ENCODE data around the gene NADSYN1.
"Not testable (repeated sequence)": the region's sequence is repeated elsewhere in the genome, so short reads cannot be mapped to it uniquely, and the experiment has no call there.

NADSYN1 gene

DNA sequence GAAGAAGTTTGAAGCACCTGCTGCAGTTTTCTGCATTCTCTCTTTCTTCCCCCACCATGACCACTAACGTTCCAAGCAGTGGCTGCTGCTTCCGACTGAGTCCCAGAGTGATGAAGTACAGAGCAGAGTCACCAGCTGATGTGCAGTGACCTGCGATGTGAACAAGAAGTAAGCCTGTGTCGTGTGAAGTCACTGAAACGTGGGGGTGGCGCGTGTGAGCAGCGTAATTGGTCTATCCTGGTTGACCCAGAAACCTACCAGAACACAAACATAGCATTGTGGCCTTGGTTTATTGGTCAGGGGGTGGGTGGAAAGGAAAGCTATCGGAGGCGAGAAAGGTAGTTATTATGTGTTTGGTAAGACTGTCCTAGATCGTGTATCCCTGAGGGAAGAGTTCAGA lies 77.6 kb downstream of the NADSYN1 start:
- no peak for DNase-seq

DNA sequence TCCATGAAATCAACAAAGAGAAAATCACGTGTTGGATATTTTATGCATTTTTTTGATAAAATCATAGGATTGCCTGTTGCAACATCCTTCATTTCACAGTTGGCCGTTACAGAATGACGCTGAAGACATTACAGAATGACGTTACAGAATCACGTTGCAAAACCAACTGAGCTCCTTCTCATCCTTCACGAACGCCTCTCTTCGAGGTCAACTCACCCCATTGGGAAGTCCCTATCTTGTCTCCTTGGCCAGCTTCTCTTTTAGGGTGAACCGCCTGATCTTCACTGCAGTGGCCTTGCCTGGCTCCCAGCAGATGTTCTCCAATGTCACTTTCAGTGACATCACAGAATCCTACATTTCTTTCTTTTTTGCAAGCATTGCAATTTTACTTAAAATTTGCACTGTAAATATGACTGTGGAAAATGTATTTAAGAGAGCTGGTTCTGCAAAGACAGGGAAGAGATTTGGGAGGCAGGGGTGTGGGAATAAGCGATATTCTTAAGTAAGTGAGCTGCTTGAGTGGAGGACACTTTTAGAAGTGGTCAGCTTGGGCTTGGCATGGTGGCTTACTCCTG lies 79.1 kb downstream of the NADSYN1 start:
- DNase-seq, result no peak

DNA sequence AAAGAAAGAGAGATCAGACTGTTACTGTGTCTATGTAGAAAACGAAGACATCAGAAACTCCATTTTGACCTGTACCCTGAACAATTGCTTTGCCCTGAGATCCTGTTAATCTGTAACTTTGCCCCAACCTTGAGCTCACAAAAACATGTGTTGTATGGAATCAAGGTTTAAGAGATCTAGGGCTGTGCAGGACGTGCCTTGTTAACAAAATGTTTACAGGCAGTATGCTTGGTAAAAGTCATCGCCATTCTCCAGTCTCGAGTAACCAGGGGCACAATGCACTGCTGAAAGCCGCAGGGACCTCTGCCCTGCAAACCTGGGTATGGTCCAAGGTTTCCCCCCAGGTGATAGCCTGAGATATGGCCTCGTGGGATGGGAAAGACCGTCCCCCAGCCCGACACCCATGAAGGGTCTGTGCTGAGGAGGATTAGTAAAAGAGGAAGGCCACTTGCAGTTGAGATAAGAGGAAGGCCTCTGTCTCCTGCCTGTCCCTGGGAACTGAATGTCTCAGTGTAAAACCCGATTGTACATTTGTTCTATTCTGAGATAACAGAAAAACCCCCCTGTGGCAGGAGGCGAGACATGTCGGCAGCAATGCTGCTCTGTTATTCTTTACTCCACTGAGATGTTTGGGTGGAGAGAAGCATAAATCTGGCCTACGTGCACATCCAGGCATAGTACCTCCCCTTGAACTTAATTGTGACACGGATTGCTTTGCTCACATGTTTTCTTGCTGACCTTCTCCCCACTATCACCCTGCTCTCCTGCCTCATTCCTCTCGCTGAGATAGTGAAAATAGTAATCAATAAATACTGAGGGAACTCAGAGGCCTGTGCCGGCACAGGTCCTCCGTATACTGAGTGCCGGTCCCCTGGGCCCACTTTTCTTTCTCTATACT lies 82.0 kb downstream of the NADSYN1 start:
- not testable (repeated sequence) for DNase-seq

DNA sequence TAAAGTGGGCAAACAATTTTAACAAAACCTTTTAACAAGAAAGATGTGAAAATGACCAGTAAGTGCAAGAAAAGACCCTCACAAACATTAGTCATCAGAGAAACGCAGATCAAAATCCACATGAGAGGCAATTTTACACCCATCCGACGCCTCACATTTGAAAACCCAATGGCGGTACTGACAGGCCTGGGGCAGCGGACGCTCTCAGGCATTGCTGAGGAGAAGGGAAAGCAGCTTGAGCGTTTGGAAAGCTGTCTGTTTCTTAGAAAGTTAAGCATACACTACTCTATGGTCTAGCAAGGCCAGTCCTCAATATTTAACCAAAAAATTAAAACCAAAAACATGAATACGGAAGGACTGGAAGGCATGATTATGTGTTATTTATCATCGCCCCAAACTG lies 82.8 kb downstream of the NADSYN1 start:
- no peak for DNase-seq

DNA sequence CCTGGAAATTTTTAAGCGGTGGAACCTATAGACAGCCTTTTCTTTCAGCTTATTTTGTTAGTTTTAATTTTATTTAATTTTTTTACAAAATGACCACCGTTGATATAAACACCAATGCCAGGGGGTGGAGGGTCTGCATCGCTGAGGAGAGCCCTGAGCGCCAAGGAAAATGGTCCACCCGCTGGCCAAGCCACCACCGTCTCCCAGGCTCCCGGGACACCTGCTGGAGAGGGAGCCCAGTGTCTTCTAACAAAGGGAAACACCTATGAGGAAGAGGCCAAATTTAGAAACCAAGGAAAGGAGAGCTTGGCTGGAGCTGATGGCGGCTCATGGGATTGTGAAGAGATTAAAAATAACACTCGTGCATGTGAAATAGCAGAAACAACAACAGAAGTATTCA lies 84.5 kb downstream of the NADSYN1 start:
- DNase-seq, result no peak

DNA sequence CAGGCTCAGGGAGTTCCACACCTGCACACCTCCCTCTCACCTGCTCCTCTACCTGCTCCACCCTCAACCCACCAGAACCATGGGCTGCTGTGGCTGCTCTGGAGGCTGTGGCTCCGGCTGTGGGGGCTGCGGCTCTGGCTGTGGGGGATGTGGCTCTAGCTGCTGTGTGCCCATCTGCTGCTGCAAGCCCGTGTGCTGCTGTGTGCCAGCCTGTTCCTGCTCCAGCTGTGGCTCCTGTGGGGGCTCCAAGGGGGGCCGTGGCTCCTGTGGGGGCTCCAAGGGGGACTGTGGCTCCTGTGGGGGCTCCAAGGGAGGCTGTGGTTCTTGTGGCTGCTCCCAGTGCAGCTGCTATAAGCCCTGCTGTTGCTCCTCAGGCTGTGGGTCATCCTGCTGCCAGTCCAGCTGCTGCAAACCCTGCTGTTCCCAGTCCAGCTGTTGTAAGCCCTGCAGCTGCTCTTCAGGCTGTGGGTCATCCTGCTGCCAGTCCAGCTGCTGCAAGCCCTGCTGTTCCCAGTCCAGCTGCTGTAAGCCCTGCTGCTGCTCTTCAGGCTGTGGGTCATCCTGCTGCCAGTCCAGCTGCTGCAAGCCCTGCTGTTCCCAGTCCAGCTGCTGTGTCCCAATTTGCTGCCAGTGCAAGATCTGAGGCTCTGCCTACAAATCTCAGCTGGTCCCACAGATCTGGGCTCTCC lies 85.1 kb downstream of the NADSYN1 start, which contains the start of gene KRTAP5-8:
Gene KRTAP5-8 (plus strand): TSS at position 49 of the 689 bp plus-strand sequence. CDS start 31 bp downstream, at position 80.
- DNase-seq, result not testable (repeated sequence)

GRCh38 chr11:71538666-71538990 lies 85.6 kb downstream of the NADSYN1 start:
- DNase-seq, result no peak

DNA sequence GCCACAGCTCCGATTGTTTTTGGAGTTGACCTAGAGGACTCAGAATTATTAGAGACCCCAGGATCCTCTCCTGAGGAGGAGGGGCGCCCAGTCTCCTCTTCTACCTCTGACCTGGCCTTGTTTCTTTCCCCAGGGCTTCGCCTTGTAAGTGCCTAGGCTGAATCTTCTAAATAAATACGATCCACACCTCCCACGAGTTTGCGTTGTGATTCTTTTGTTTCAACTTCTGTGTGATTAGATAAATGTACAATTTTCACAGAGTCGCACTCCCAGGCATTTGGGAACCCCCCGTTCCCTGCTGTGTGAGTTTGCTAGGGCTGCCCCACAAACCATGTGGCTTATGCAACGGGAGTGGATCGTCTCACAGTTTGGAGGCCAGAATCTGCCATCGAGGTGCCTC lies 86.0 kb downstream of the NADSYN1 start:
- no peak for DNase-seq

GRCh38 chr11:71539971-71540370 lies 87.0 kb downstream of the NADSYN1 start:
- not testable (repeated sequence) for DNase-seq

GRCh38 chr11:71540521-71541304 lies 87.7 kb downstream of the NADSYN1 start:
- not testable (repeated sequence) for DNase-seq

DNA sequence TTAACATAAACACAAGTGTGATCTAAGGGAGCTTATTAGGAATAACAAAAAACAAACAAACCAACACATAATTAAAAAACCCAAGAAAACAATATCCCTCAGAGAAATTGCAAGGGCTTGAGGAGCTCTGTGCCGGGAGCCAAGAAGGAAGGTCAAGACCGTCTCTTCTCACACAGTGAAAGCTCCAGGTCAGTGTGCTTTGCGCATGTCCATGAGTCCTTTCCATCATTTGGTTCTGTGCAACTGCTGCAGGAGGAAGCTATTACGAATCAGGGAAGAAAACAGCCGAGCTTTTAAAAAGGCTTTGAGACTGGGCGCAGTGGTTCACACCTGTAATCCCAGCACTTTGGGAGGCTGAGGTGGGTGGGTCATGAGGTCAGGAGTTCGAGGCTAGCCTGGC lies 89.4 kb downstream of the NADSYN1 start:
- DNase-seq, result no peak

- DNase-seq, result no peak
Measured at GRCh38 chr11:71542879-71543777, 90.1 kb downstream of the NADSYN1 start.

GRCh38 chr11:71543866-71544265 lies 90.9 kb downstream of the NADSYN1 start:
- DNase-seq, result no peak

DNA sequence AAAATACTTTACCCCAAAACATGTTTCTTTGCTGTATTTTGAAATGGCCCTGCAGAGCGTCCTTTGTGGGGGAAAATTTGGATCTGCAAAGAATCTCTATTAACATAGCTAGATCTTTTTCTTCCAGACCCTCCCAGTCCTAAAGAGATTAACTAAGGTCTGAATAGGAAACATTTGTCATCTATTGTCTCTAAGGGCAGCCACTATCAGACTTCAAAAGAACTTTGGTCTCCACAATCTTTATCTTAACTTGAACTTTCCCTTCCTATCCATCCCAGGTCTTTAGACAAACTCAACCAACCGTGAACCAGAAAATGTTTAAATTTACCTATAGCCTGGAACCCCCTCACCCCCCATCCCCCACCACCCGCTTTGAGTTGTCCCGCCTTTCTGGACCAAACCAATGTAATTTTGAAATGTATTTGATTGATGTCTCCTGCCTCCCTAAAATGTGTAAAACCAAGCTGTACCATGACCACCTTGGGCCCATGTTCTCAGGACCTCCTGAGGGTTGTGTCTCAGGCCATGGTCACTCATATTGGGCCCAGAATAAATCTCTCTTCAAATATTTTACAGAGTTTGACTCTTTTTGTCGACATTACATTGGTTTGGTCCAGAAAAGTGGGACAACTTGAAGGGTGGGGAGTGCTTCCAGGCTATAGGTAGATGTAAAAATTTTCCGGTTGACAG lies 91.7 kb downstream of the NADSYN1 start:
- DNase-seq, result no peak

DNA sequence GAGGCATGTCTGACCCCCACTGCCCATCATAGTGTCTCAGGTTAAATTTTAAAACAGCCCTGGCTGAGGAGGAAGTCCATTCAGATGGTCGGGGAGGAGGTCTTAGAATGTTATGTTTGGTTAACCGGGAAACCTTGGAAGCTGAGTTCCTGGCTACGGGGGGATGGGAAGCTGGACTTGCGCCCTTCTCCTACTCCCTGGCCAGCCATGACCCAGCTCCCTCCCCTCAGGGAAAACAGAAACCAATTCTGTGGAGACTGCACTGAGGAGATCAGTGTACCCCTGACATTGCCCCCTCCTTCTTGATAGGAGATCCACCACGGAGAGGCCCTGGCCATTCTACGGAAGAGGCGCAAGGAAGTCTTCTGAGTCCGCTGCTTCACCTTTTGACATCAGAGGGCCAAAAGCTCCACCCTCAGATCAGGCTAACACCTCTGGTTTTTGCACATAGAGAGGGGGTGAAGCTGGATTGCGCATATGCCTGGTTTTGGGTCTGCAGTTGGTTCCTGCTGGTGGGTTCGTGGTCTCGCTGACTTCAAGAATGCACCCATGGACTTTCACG lies 92.5 kb downstream of the NADSYN1 start:
- no peak for DNase-seq

GRCh38 chr11:71548120-71548519 lies 95.1 kb downstream of the NADSYN1 start, which contains the start of gene KRTAP5-9:
KRTAP5-9 (plus strand) TSS chr11:71548420; CDS start chr11:71548658, 238 bp downstream.
- no peak for DNase-seq

DNA sequence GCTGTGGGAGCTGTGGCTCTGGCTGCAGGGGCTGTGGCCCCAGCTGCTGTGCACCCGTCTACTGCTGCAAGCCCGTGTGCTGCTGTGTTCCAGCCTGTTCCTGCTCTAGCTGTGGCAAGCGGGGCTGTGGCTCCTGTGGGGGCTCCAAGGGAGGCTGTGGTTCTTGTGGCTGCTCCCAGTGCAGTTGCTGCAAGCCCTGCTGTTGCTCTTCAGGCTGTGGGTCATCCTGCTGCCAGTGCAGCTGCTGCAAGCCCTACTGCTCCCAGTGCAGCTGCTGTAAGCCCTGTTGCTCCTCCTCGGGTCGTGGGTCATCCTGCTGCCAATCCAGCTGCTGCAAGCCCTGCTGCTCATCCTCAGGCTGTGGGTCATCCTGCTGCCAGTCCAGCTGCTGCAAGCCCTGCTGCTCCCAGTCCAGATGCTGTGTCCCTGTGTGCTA lies 95.7 kb downstream of the NADSYN1 start:
- no peak for DNase-seq

All from eye (tissue), 1 donor.